ENCODE data around the gene BTF3. TPM values are rescaled to one million over a fixed set of nuclear protein-coding genes. Genes with fewer than 3 reads are reported as not detected.

The BTF3 gene
- total RNA-seq, 1 donor, result 207 TPM

DNA sequence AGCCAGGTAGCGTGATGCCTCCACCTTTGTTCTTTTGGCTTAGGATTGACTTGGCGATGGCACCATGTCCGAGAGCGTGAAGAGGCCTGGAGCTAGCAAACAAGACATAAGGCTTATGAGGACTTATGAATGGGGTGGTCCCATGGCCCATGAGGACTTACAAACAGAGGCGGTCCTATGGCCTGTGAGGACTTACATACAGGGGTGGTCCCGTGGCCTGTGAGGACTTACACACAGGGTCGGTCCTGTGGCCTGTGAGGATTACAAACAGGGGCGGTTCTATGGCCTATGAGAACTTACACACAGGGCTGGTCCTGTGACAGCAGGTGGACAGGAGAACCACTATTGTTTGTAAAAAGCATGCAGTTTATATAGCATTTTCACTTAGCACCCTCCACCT lies 28.4 kb upstream of the BTF3 start:
- Histone ChIP-seq H3K36me3 (ENCODE audit: insufficient read depth, low read length) (no peaks in the 10 kb centered on the region), H3K9me3 (ENCODE audit: low read depth, low read length) (no peaks in the 10 kb centered on the region), H3K27me3 (ENCODE audit: insufficient read depth, low read length) (peaks cover 3% of the 10 kb centered on the region), H2AFZ (ENCODE audit: low read length) (no peak overlapping the region), H3K4me1 (ENCODE audit: insufficient read depth, low read length) (no peaks in the 10 kb centered on the region), H3K4me2 (ENCODE audit: insufficient read depth, low read length) (no peak overlapping the region), H3K4me3 (ENCODE audit: insufficient read depth, low read length) (no peak overlapping the region), H3K27ac (ENCODE audit: low read depth, low read length) (no peak overlapping the region), H3K79me2 (ENCODE audit: insufficient read depth, low read length) (no peaks in the 10 kb centered on the region), H4K20me1 (ENCODE audit: insufficient read depth, low read length) (no peaks in the 10 kb centered on the region)
- no peak for DNase-seq (ENCODE audit: insufficient read length, low spot score, missing footprints)
- TF ChIP-seq, protein P1, sequence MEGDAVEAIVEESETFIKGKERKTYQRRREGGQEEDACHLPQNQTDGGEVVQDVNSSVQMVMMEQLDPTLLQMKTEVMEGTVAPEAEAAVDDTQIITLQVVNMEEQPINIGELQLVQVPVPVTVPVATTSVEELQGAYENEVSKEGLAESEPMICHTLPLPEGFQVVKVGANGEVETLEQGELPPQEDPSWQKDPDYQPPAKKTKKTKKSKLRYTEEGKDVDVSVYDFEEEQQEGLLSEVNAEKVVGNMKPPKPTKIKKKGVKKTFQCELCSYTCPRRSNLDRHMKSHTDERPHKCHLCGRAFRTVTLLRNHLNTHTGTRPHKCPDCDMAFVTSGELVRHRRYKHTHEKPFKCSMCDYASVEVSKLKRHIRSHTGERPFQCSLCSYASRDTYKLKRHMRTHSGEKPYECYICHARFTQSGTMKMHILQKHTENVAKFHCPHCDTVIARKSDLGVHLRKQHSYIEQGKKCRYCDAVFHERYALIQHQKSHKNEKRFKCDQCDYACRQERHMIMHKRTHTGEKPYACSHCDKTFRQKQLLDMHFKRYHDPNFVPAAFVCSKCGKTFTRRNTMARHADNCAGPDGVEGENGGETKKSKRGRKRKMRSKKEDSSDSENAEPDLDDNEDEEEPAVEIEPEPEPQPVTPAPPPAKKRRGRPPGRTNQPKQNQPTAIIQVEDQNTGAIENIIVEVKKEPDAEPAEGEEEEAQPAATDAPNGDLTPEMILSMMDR (IDR thresholded peaks at IDR 0.05; ENCODE audit: extremely low read depth, low read depth, low read length), result no peak

GRCh38 chr5:73471654-73472053 lies 26.6 kb upstream of the BTF3 start:
- Histone ChIP-seq H3K27me3 (ENCODE audit: insufficient read depth, low read length) (no peaks in the 10 kb centered on the region), H3K79me2 (ENCODE audit: insufficient read depth, low read length) (no peaks in the 10 kb centered on the region), H2AFZ (ENCODE audit: low read length) (no peak overlapping the region), H3K4me2 (ENCODE audit: insufficient read depth, low read length) (no peak overlapping the region), H3K27ac (ENCODE audit: low read depth, low read length) (no peak overlapping the region), H3K36me3 (ENCODE audit: insufficient read depth, low read length) (no peaks in the 10 kb centered on the region), H3K9me3 (ENCODE audit: low read depth, low read length) (no peaks in the 10 kb centered on the region), H4K20me1 (ENCODE audit: insufficient read depth, low read length) (no peaks in the 10 kb centered on the region), H3K4me1 (ENCODE audit: insufficient read depth, low read length) (no peaks in the 10 kb centered on the region), H3K4me3 (ENCODE audit: insufficient read depth, low read length) (no peak overlapping the region)
- TF ChIP-seq, protein P1 (IDR thresholded peaks at IDR 0.05; ENCODE audit: extremely low read depth, low read depth, low read length), result no peak
- DNase-seq (ENCODE audit: insufficient read length, low spot score, missing footprints), result no peak

- no peak overlapping the region for H3K27ac ChIP-seq (ENCODE audit: low read depth, low read length)
- H4K20me1 ChIP-seq (ENCODE audit: insufficient read depth, low read length), result no peaks in the 10 kb centered on the region
- no peak overlapping the region for H2AFZ ChIP-seq (ENCODE audit: low read length)
- H3K4me2 ChIP-seq (ENCODE audit: insufficient read depth, low read length), result no peak overlapping the region
- no peak for DNase-seq (ENCODE audit: insufficient read length, low spot score, missing footprints)
- no peaks in the 10 kb centered on the region for H3K79me2 ChIP-seq (ENCODE audit: insufficient read depth, low read length)
- no peaks in the 10 kb centered on the region for H3K4me1 ChIP-seq (ENCODE audit: insufficient read depth, low read length)
- no peak overlapping the region for H3K4me3 ChIP-seq (ENCODE audit: insufficient read depth, low read length)
- no peaks in the 10 kb centered on the region for H3K27me3 ChIP-seq (ENCODE audit: insufficient read depth, low read length)
- H3K9me3 ChIP-seq (ENCODE audit: low read depth, low read length), result no peaks in the 10 kb centered on the region
- H3K36me3 ChIP-seq (ENCODE audit: insufficient read depth, low read length), result no peaks in the 10 kb centered on the region
- TF ChIP-seq, protein P1 (IDR thresholded peaks at IDR 0.05; ENCODE audit: extremely low read depth, low read depth, low read length), result no peak
Measured at GRCh38 chr5:73472116-73472515, 26.1 kb upstream of the BTF3 start.

GRCh38 chr5:73480500-73480899 lies 17.7 kb upstream of the BTF3 start:
- Histone ChIP-seq H3K4me3 (ENCODE audit: insufficient read depth, low read length) (no peak overlapping the region), H3K27ac (ENCODE audit: low read depth, low read length) (no peak overlapping the region), H2AFZ (ENCODE audit: low read length) (no peak overlapping the region), H3K4me1 (ENCODE audit: insufficient read depth, low read length) (no peaks in the 10 kb centered on the region), H3K79me2 (ENCODE audit: insufficient read depth, low read length) (no peaks in the 10 kb centered on the region), H3K4me2 (ENCODE audit: insufficient read depth, low read length) (no peak overlapping the region), H4K20me1 (ENCODE audit: insufficient read depth, low read length) (no peaks in the 10 kb centered on the region), H3K27me3 (ENCODE audit: insufficient read depth, low read length) (peaks cover 11% of the 10 kb centered on the region), H3K9me3 (ENCODE audit: low read depth, low read length) (no peaks in the 10 kb centered on the region), H3K36me3 (ENCODE audit: insufficient read depth, low read length) (no peaks in the 10 kb centered on the region)
- TF ChIP-seq, protein P1 (IDR thresholded peaks at IDR 0.05; ENCODE audit: extremely low read depth, low read depth, low read length), result no peak
- DNase-seq (ENCODE audit: insufficient read length, low spot score, missing footprints), result no peak

All from osteoblast (primary cell).